CD14-positive monocyte (primary cell): ENCODE results near the gene RGMB. TPM values are rescaled to one million over a fixed set of nuclear protein-coding genes. Genes with fewer than 3 reads are reported as not detected.

Experiments used
- DNase-seq, 3 donors: peaks; one replicate each; pipeline ENCODE4 v3.0.0-alpha.2; 2011 to 2022
- H2AFZ ChIP-seq: 2 replicates; pipeline ENCODE4 v1.6.0; 2012; ENCODE audit warnings: mild to moderate bottlenecking, low read depth, low read length, inconsistent platforms; ENCODE audit not compliant: insufficient read depth, poor library complexity, severe bottlenecking
- H3K27ac ChIP-seq, 2 donors: 1 replicate in 1 of 2; 2 replicates in 1 of 2; pipeline ENCODE4 v1.5.1; 2012 to 2013; ENCODE audit warnings: low read length in 2 of 2, control low read depth in 1 of 2, inconsistent platforms in 1 of 2, low read depth in 1 of 2, mild to moderate bottlenecking in 1 of 2
- H3K27me3 ChIP-seq, 2 donors: one replicate each; pipeline versions ENCODE4 v1.6.0 to v1.6.1; 2011 to 2013; ENCODE audit warnings: low read length in 2 of 2; ENCODE audit not compliant: control insufficient read depth in 2 of 2, insufficient read depth in 2 of 2
- H3K36me3 ChIP-seq, 2 donors: replicated peaks in 1 of 2; 1 replicate in 1 of 2; 2 replicates in 1 of 2; pipeline versions ENCODE4 v1.5.1 to v1.6.1; 2012 to 2013; ENCODE audit warnings: low read length in 2 of 2, control low read depth in 1 of 2, inconsistent platforms in 1 of 2, mild to moderate bottlenecking in 1 of 2; ENCODE audit not compliant: insufficient read depth in 2 of 2, control insufficient read depth in 1 of 2
- H3K4me1 ChIP-seq, 2 donors: 1 replicate in 1 of 2; 2 replicates in 1 of 2; pipeline versions ENCODE4 v1.5.1 to v1.6.1; 2012 to 2013; ENCODE audit warnings: low read length in 2 of 2, control low read depth in 1 of 2, inconsistent platforms in 1 of 2, mild to moderate bottlenecking in 1 of 2, moderate library complexity in 1 of 2; ENCODE audit not compliant: insufficient read depth in 2 of 2, control insufficient read depth in 1 of 2
- H3K4me2 ChIP-seq: replicated peaks from 2 replicates; pipeline ENCODE3; 2012; ENCODE audit warnings: low read length, moderate library complexity, mild to moderate bottlenecking; ENCODE audit not compliant: poor library complexity, severe bottlenecking; ENCODE audit errors: extremely low read depth
- H3K4me3 ChIP-seq, 3 experiments: fragments of 200-600 bp in 1 of 3; sonication (generic) in 1 of 3; replicated peaks in 1 of 3; 1 replicate in 2 of 3; 2 replicates in 1 of 3; pipeline ENCODE4 v1.5.1; 2011 to 2013; ENCODE audit warnings: low read length in 3 of 3, mild to moderate bottlenecking in 3 of 3, control low read depth in 2 of 3, low read depth in 2 of 3, inconsistent platforms in 1 of 3, moderate library complexity in 1 of 3
- H3K79me2 ChIP-seq: 2 replicates; pipeline ENCODE4 v1.6.0; 2012; ENCODE audit warnings: mild to moderate bottlenecking, control low read depth, inconsistent platforms, low read length, moderate library complexity; ENCODE audit not compliant: insufficient read depth
- H3K9ac ChIP-seq: 2 replicates; pipeline ENCODE4 v1.6.0; 2017; ENCODE audit warnings: low read length, mild to moderate bottlenecking; ENCODE audit not compliant: insufficient read depth, poor library complexity, severe bottlenecking
- H3K9me3 ChIP-seq, 2 donors: replicated peaks in 1 of 2; 1 replicate in 1 of 2; 2 replicates in 1 of 2; pipeline versions ENCODE4 v1.5.1 to v1.6.1; 2012 to 2013; ENCODE audit warnings: low read length in 2 of 2, control low read depth in 1 of 2; ENCODE audit not compliant: control insufficient read depth in 1 of 2, insufficient read depth in 1 of 2
- H4K20me1 ChIP-seq: 2 replicates; pipeline ENCODE4 v1.6.0; 2012; ENCODE audit warnings: mild to moderate bottlenecking, low read length, control low read depth, moderate library complexity; ENCODE audit not compliant: insufficient read depth
- H3K27ac Mint-ChIP-seq, 7 donors: one replicate each; pipeline ENCODE4 v1.8.0; 2020; ENCODE audit warnings: mild to moderate bottlenecking in 7 of 7, mixed read lengths in 7 of 7, moderate library complexity in 6 of 7, inconsistent platforms in 2 of 7
- H3K27me3 Mint-ChIP-seq, 3 donors: one replicate each; pipeline ENCODE4 v1.8.0; 2021 to 2022; ENCODE audit warnings: low read depth in 3 of 3, mild to moderate bottlenecking in 3 of 3, mixed read lengths in 3 of 3, moderate library complexity in 3 of 3, inconsistent platforms in 1 of 3
- H3K36me3 Mint-ChIP-seq, 2 donors: one replicate each; pipeline ENCODE4 v1.8.0; 2020; ENCODE audit warnings: mixed read lengths in 2 of 2, inconsistent platforms in 1 of 2, mild to moderate bottlenecking in 1 of 2
- H3K4me1 Mint-ChIP-seq: one replicate; pipeline ENCODE4 v1.8.0; 2020; ENCODE audit warnings: mild to moderate bottlenecking, mixed read lengths
- H3K4me3 Mint-ChIP-seq, 2 donors: one replicate each; pipeline ENCODE4 v1.8.0; 2020; ENCODE audit warnings: mild to moderate bottlenecking in 2 of 2, mixed read lengths in 2 of 2, moderate library complexity in 1 of 2
- H3K9me3 Mint-ChIP-seq, 7 donors: one replicate each; pipeline ENCODE4 v1.8.0; 2020 to 2022; ENCODE audit warnings: mixed read lengths in 7 of 7, mild to moderate bottlenecking in 6 of 7, moderate library complexity in 6 of 7, inconsistent platforms in 2 of 7
- CTCF ChIP-seq: fragments of 200-600 bp; IDR thresholded peaks from one replicate; pipeline ENCODE4 v1.8.0; 2022; ENCODE audit warnings: antibody characterized with exemption, mild to moderate bottlenecking
- WGBS: methylation state at CpG from one replicate; pipeline ENCODE4 v1.1.5; 2013; ENCODE audit warnings: missing lambda C conversion rate; ENCODE audit not compliant: insufficient coverage; 5-methylcytosine and 5-hydroxymethylcytosine counted together
- intact Hi-C, 2 donors: fragments of 100-400 bp; cut with micrococcal nuclease; formaldehyde crosslinking; loops; one replicate each; pipeline versions ENCODE4 v1.15.0 to v1.15.1; 2023
- polyA plus RNA-seq, 3 donors: library from polyadenylated mRNA; depleted of rRNA in 1 of 3; unstranded in 2 of 3; stranded (reverse) in 1 of 3; fragments of 300-500 nt in 2 of 3; fragments of >200 nt in 1 of 3; fragmentation: Illumina TruSeq in 2 of 3; gene quantifications; 1 replicate in 2 of 3; 2 replicates in 1 of 3; pipeline ENCODE4 v1.2.3, GENCODE V29; 2012 to 2021

The RGMB gene
- polyA plus RNA-seq, 3 donors: 0.12 to 0.17 TPM; not detected in 1

- H3K27me3 Mint-ChIP-seq: peaks cover 44 to 67% (median 44%) of the 10 kb centered on the region in 3 donors
- intact Hi-C loops: no loop called here
- 93% methylated on average over 11 of the region's 11 CpGs for WGBS
- Histone ChIP-seq H3K27me3 (peaks cover 54 to 67% of the 10 kb centered on the region in 2 donors), H3K79me2 (no peaks in the 10 kb centered on the region), H3K4me2 (no peak overlapping the region), H3K9ac (no peak overlapping the region), H3K36me3 (no peaks in the 10 kb centered on the region), H3K27ac (no peak overlapping the region), H4K20me1 (no peaks in the 10 kb centered on the region), H2AFZ (no peak overlapping the region), H3K4me1 (peaks cover 5 to 7% of the 10 kb centered on the region in 2 donors), H3K9me3 (peaks cover 0 to 11% of the 10 kb centered on the region in 2 donors), H3K4me3 (no peak overlapping the region)
- no peak for TF ChIP-seq CTCF
- no peak overlapping the region for H3K27ac Mint-ChIP-seq
- H3K9me3 Mint-ChIP-seq: peaks cover 0 to 14% (median 4%) of the 10 kb centered on the region in 7 donors
- peaks cover 0 to 7% of the 10 kb centered on the region in 2 donors for H3K36me3 Mint-ChIP-seq
- H3K4me1 Mint-ChIP-seq: peaks cover 7% of the 10 kb centered on the region
- no peak for DNase-seq
- peak overlapping the region in 1 of 2 donors; percentile 35 for H3K4me3 Mint-ChIP-seq
Observed at GRCh38 chr5:98779264-98779877, 5.9 kb downstream of the RGMB start.

- H3K4me1 ChIP-seq: no peaks in the 10 kb centered on the region
- no peak for TF ChIP-seq CTCF
- no peaks in the 10 kb centered on the region for H3K79me2 ChIP-seq
- no peak overlapping the region for H3K9ac ChIP-seq
- no peaks in the 10 kb centered on the region for H4K20me1 ChIP-seq
- no peak overlapping the region for H2AFZ ChIP-seq
- DNase-seq: no peak
- no peak overlapping the region for H3K4me3 ChIP-seq
- Mint-ChIP-seq H3K27ac (no peak overlapping the region), H3K4me3 (no peak overlapping the region), H3K4me1 (no peaks in the 10 kb centered on the region), H3K27me3 (peaks cover 34 to 62% (median 34%) of the 10 kb centered on the region in 3 donors), H3K9me3 (peaks cover 0 to 6% (median 0%) of the 10 kb centered on the region in 7 donors), H3K36me3 (no peaks in the 10 kb centered on the region)
- WGBS: 80% methylated on average over 1 of the region's 3 CpGs
- no peaks in the 10 kb centered on the region for H3K36me3 ChIP-seq
- peaks cover 48 to 60% of the 10 kb centered on the region in 2 donors for H3K27me3 ChIP-seq
- no peak overlapping the region for H3K4me2 ChIP-seq
- no peak overlapping the region for H3K27ac ChIP-seq
- intact Hi-C loops: no loop called here
- H3K9me3 ChIP-seq: peaks cover 0 to 4% of the 10 kb centered on the region in 2 donors
Observed at GRCh38 chr5:98780390-98780789, 6.9 kb downstream of the RGMB start.
